Spleen (tissue), 7 donors: ENCODE measurements around the gene TBC1D22A.

Experiments
- CTCF ChIP-seq, 11 experiments: fragments of 200-600 bp in 7 of 11; fragments of 450-650 bp in 4 of 11; sonication (generic) in 4 of 11; IDR thresholded peaks in 8 of 11; conservative IDR thresholded peaks in 3 of 11; 1 replicate in 7 of 11; 2 replicates in 4 of 11; pipeline versions ENCODE4 v1.4.0 to v1.8.0; 2016 to 2021; ENCODE audit warnings: antibody characterized with exemption in 11 of 11, inconsistent platforms in 4 of 11, mild to moderate bottlenecking in 1 of 11
- POLR2A ChIP-seq, 3 donors: fragments of 450-650 bp; IDR thresholded peaks; one replicate each; pipeline ENCODE4 v1.5.1; 2017; ENCODE audit warnings: antibody characterized with exemption in 3 of 3, mild to moderate bottlenecking in 1 of 3
- POLR2AphosphoS5 ChIP-seq, 3 donors: sonication (generic); formaldehyde crosslinking; IDR thresholded peaks; one replicate each; pipeline ENCODE4 v1.5.1; 2017; ENCODE audit warnings: antibody characterized with exemption in 3 of 3
- donor health status: DM: no; HTN: no; CAD: no; lungs with moderate emphysema.
- donor health status: DM: no; HTN: no; CAD: no.
- donor health status: DM: no; HTN: no; CAD: no.

GRCh38 chr22:46766611-46767010 is 4.2 kb downstream of the TBC1D22A start:
- TF ChIP-seq POLR2AphosphoS5 (IDR thresholded peaks at IDR 0.05) (no peak), CTCF (IDR thresholded peaks at IDR 0.05 in 8 of 11, conservative IDR thresholded peaks at IDR 0.05 in 3 of 11) (no peak), POLR2A (IDR thresholded peaks at IDR 0.05) (no peak)
